GM21423 (cell line): ENCODE data around the gene RNF41.
"Not testable (repeated sequence)": the region's sequence is repeated elsewhere in the genome, so short reads cannot be mapped to it uniquely, and the experiment has no call there.

Experiments
- ATAC-seq: cut with Tn5 transposase; IDR thresholded peaks from one replicate; pipeline ENCODE4 v1.9.1; 2021; ENCODE audit warnings: mild to moderate bottlenecking, moderate library complexity; ENCODE audit not compliant: unreplicated experiment

Gene RNF41

DNA sequence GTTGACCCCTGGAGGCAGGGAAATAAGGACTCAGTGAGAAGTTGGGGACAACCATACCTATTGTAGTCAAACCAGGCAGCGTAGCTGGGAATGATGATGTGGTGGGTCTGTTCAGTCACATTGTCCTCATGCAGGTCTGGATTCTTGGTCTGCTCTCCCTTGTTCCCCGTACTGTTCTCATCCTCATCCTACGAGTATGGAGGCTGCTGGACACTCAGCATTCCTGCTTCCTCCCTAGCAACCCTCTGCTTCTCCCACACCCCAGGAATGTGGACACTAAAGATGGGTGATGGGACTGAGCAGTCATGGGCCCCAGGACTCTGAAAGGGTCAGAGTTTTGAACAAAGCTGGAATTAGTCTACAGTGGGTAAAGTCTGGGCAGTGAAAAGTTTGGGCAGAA lies 43.4 kb downstream of the RNF41 start:
- ATAC-seq, result no peak

GRCh38 chr12:56172839-56173238 lies 48.9 kb downstream of the RNF41 start:
- no peak for ATAC-seq

DNA sequence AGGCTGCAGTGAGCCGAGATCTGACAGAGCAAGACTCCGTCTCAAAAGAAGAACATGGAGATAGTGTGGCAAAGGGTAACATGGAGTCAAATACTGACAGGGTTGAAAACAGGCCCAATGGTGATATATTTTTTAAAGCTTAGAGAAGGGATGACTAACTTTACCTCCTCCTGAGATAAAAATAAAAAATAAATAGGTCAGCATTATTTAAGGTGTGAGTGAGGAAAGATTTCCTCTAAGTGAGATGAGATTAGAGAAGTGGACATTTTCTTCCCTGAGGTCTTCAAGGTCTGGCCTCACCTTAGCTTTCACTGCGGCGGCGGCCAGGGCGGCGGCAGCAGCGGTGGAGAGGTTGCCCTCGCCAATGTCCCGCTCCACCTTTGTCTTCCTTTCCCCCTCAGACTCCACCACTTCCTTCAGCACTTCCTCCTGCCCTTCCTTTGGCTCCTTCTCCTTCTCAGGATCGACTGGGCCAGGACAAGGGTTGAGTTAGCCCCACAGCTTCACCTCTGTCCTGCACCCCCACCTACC lies 52.4 kb downstream of the RNF41 start:
- ATAC-seq, result no peak

DNA sequence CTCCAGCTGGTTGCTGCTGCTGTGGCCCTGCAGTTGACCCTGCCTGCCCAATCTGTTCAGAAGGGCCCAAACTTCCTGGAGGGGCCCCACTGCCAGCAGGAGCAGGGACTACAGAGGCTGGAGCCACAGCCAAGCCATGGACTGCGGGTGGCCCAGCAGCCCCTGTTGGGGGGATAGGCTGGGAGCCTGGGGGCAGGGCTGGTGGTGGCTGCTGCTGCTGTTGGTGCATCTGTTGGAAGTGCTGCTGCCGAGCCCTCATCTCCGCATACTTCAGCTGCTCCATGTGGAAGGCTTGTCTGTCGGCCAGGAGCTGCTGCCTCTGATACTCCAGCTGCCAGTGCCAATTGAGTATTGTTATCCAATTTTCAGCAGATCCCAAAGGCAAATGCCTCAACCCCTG lies 56.4 kb downstream of the RNF41 start:
- ATAC-seq, result no peak

GRCh38 chr12:56164345-56164729 lies 57.4 kb downstream of the RNF41 start:
- no peak for ATAC-seq

- ATAC-seq, result no peak
Observed at GRCh38 chr12:56163533-56164344, 58.0 kb downstream of the RNF41 start.

DNA sequence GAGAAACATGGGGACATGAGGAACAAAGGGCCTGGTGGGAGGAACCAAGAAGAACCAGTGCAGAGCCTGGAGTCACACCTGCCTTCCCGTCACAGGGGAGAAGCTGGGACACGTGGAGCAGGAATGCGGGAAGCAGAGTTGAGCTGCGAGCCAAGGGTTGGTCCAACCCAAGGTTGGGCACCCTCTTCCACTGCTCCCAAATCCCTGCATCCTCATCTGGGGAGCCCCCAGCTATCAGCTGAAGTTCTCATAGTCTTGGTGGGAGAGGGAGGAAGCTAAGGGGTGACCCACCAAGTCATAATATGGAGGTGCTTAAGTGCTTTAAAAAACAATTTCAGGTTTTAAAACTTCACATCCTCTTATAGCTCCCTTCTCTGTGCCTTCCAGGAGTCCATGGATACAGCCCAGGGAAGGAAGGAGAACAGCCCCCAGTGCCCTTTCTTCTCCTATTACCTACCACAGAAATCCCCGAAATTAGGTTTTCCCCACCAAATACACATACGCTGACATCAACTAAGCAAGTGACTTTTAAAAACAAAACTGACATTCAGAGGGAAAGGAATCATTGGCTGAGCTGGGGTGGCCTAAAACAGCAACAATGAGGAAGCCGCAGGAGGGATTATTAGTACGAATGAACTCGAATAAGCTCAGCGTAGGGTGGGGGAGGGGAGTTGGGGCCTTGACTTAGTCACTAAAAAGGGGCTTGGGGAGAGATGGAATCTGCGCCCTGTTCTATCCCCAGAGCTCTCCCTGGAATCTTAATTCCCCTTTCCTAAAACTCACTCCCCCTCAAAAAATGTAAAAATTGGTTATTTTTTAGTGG lies 59.0 kb downstream of the RNF41 start:
- no peak for ATAC-seq

DNA sequence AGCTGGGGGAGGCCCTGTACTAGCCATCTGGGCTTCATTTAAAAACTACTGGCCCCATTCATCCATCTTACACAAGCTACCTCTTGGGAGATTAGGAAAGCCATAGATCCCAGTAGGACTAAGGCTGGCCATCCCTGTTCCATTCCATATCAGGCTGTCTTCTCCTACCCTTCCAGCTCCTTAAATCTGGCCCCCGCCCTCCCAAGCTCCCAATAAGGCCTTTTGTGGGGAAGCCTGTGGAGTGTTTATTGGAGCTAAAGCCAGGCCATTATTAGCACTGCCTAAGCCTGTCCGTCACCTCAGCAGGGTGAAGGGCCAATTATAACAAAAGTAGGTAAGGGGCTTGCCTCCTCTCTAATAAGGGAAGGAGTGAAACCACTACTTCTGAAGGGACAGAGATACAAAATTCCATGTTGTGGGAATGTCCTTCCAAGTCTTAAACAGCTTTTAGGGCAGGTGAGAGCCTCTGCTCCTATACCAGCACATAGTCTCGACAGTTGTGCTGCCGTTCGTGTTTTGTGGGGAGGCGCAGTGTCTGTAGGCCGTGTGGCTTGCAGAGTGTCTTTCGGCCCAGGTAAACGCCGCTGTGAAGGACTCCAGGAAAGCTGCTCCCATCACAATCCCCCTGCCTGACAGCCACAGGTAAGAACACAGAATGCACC lies 59.9 kb downstream of the RNF41 start:
- ATAC-seq, result no peak

DNA sequence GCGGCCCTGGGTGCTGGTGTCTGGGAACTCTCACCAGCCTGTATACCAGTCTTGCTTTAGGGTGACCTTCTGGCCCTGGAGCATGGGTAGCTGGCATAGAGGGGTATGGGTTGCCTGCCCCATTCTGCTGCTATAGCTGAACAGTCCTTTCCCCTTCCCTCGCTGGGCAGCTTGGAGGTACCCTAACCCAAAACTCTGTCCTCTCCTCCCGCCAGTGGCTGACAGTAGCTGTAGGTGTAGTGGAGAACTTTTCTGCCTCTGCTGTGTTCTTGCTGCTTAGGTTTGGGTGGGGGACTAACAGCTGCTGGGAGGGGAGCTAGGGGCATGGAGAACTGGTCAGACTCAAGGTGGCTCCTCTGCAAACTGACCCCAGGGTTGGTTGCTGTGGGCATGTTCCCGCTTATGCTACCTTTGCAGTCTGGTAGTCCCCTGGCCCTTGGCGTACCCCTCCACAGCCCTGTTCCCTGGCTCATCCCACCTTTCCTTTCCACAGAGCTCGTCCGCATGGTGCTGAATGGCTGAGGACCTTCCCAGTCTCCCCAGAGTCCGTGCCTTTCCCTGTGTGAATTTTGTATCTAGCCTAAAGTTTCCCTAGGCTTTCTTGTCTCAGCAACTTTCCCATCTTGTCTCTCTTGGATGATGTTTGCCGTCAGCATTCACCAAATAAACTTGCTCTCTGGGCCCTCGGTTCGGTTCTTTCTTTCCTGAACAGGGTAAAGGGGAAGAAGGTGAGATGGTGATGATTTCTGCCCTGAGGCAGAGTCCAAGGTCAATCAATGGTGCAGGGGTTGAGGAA lies 60.6 kb downstream of the RNF41 start:
- no peak for ATAC-seq

DNA sequence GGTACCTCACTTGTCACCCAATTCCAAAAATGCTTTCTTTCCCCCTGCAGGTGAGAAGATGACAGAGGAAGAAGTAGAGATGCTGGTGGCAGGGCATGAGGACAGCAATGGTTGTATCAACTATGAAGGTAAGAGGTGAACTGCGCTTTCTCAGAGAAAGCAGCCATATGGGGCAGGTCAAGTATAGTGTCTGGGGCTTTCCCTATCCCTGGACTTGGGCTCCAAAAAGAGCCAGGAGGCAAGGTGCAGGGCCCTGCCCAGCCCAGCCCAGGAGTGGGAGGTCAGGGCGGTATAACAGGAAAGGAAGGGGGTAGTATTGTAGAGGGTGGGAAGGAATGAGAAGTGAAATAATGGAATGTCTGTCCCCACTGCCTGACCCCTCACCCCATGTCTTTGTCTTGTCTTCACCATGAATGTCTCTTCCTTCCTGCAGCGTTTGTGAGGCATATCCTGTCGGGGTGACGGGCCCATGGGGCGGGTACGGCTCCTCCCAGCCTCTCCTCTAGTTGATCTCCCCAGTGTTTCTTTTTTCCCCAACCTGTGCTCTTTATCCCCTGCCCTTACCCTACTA lies 61.4 kb downstream of the RNF41 start:
- ATAC-seq, result no peak

GRCh38 chr12:56159482-56160192 lies 62.1 kb downstream of the RNF41 start:
- ATAC-seq, result no peak

- ATAC-seq, result no peak
Observed at GRCh38 chr12:56158926-56159461, 62.7 kb downstream of the RNF41 start.

GRCh38 chr12:56158029-56158925 lies 63.4 kb downstream of the RNF41 start, which contains the start of gene MYL6:
Gene MYL6, plus strand, starts transcription at chr12:56158359. Its CDS starts 43 bp downstream, at chr12:56158402.
- peak; percentile 80 for ATAC-seq

GRCh38 chr12:56157201-56158028 lies 64.3 kb downstream of the RNF41 start:
- ATAC-seq, result peak; percentile 26

DNA sequence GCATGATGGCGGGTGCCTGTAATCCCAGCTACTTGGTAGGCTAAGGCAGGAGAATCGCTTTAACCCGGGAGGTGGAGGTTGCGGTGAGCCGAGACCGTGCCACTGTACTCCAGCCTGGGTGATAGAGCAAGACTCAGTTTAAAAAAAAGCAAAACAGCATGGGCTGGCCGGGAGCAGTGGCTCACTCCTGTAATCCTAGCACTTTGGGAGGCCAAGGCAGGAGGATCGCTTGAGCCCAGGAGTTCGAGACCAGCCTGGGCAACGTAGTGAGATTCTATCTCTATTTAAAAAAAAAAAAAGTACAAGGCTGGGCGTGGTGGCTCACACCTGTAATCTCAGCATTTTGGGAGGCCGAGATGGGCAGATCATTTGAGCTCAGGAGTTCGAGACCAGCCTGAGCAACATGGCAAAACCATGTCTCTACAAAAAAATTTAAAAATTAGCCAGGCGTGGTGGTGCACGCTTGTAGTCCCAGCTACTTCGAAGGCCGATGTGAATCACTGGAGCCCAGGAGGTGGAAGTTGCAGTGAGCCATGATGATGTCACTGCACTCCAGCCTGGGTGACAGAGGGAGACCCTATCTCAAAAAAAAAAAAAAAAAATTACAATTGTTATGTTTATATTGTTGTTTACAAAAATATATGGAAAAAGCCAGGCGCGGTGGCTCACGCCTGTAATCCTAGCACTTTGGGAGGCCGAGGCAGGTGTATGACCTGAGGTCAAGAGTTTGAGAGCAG lies 65.1 kb downstream of the RNF41 start:
- not testable (repeated sequence) for ATAC-seq

DNA sequence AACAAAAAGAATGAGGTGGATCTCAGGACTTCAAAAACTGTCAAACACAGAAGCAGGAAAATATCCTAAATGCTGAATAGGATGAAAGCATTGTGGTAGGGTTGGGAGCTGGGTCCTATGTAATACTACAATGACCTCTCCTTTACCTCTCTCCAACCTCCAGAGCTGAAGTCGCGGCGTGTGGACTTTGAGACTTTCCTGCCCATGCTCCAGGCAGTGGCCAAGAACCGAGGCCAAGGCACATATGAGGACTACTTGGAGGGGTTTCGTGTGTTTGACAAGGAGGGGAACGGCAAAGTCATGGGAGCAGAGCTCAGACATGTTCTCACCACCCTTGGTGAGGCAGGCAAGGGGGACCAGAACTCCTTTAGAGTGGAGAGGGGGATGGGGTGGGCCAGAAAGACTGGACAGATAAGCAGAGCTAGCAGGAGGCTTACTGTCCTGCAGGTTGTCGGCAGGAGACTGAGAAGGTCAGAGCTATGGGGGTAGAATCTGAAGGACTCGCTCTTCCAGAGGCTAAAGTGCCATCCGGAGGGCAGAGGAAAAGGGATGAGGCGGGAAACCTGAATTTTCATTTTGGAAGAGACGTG lies 66.4 kb downstream of the RNF41 start:
- no peak for ATAC-seq
